ENCODE measurements around the gene ZNF546.

ZNF546 gene

GRCh38 chr19:39996811-39997637, at the start of gene ZNF546:
TSS of gene ZNF546 (plus strand) at chr19:39997060. CDS start at chr19:39998327, 1,267 bp downstream.
- TF ChIP-seq CTCF (IDR thresholded peaks at IDR 0.05) = no peak

- TF ChIP-seq CTCF (IDR thresholded peaks at IDR 0.05) = no peak
Observed at GRCh38 chr19:39949026-39949747, 47.7 kb upstream of the ZNF546 start.

- no peak for TF ChIP-seq CTCF (IDR thresholded peaks at IDR 0.05)
Observed at GRCh38 chr19:39951065-39951650, 45.7 kb upstream of the ZNF546 start.

GRCh38 chr19:39951686-39952085, 45.2 kb upstream of the ZNF546 start:
- TF ChIP-seq CTCF (IDR thresholded peaks at IDR 0.05) = no peak

GRCh38 chr19:39953915-39954314, 42.9 kb upstream of the ZNF546 start:
- TF ChIP-seq CTCF (IDR thresholded peaks at IDR 0.05) = no peak

- TF ChIP-seq CTCF (IDR thresholded peaks at IDR 0.05) = no peak
Observed at GRCh38 chr19:39963898-39964297, 33.0 kb upstream of the ZNF546 start.

GRCh38 chr19:39966617-39967016, 30.2 kb upstream of the ZNF546 start:
- TF ChIP-seq CTCF (IDR thresholded peaks at IDR 0.05) = no peak
